Inferior parietal cortex (tissue), 1 donor: Measurements from ENCODE around the gene PIGT.

Experiments
- DNase-seq: peaks from one replicate; pipeline ENCODE4 v3.0.0-alpha.2; 2016; ENCODE audit errors: extremely low spot score

PIGT gene

GRCh38 chr20:45400346-45401031, 15.5 kb upstream of the PIGT start:
- no peak for DNase-seq

GRCh38 chr20:45402946-45403345, 13.0 kb upstream of the PIGT start:
- DNase-seq: no peak

GRCh38 chr20:45404438-45404837, 11.5 kb upstream of the PIGT start:
- no peak for DNase-seq

- DNase-seq: no peak
Observed at GRCh38 chr20:45405571-45406259, 10.2 kb upstream of the PIGT start.

GRCh38 chr20:45406260-45407066, 9.5 kb upstream of the PIGT start:
- no peak for DNase-seq

GRCh38 chr20:45407067-45407745, 8.7 kb upstream of the PIGT start:
- DNase-seq: no peak

- peak; percentile 83 for DNase-seq
Observed at GRCh38 chr20:45407783-45408645, 7.9 kb upstream of the PIGT start, which contains the start of gene DBNDD2. Gene DBNDD2, plus strand, starts transcription at chr20:45408289. Its CDS starts 179 bp downstream, at chr20:45408468.

GRCh38 chr20:45408646-45409213, 7.2 kb upstream of the PIGT start:
- DNase-seq: no peak

- no peak for DNase-seq
Observed at GRCh38 chr20:45409521-45410272, 6.2 kb upstream of the PIGT start.

GRCh38 chr20:45410887-45411286, 5.1 kb upstream of the PIGT start:
- DNase-seq: no peak

- DNase-seq: no peak
Observed at GRCh38 chr20:45412653-45413052, 3.3 kb upstream of the PIGT start.

- DNase-seq: no peak
Observed at GRCh38 chr20:45413479-45413878, 2.5 kb upstream of the PIGT start.

- DNase-seq: no peak
Observed at GRCh38 chr20:45416917-45417316, 976 bp downstream of the PIGT start.

GRCh38 chr20:45419188-45420091, 3.5 kb downstream of the PIGT start:
- no peak for DNase-seq

GRCh38 chr20:45420125-45420524, 4.2 kb downstream of the PIGT start:
- DNase-seq: no peak

- no peak for DNase-seq
Observed at GRCh38 chr20:45423700-45424099, 7.8 kb downstream of the PIGT start.

- DNase-seq: no peak
Observed at GRCh38 chr20:45425561-45425960, 9.6 kb downstream of the PIGT start.

GRCh38 chr20:45426320-45427016, 10.5 kb downstream of the PIGT start:
- DNase-seq: no peak
